ENCODE measurements around the gene TAP1.
"Not testable (repeated sequence)": the region's sequence is repeated elsewhere in the genome, so short reads cannot be mapped to it uniquely, and the experiment has no call there.

GRCh38 chr6:32880962-32881361, 27.5 kb upstream of the TAP1 start:
- not testable (repeated sequence) for TF ChIP-seq CTCF (IDR thresholded peaks at IDR 0.05; ENCODE audit: low read length); EZH2 (IDR thresholded peaks at IDR 0.05; ENCODE audit: borderline replicate concordance, low read length)

Measured in OCI-LY1 (cell line).